NCI-H2107 treated with DMSO at 0.1 percent for 48 hours (cell line): ENCODE results near the gene NUMBL.

Experiments used
- DNase-seq: peaks from one replicate; lab custom pipeline; 2025; ENCODE audit not compliant: unreplicated experiment; lab: John Stamatoyannopoulos, UW

The NUMBL gene

DNA sequence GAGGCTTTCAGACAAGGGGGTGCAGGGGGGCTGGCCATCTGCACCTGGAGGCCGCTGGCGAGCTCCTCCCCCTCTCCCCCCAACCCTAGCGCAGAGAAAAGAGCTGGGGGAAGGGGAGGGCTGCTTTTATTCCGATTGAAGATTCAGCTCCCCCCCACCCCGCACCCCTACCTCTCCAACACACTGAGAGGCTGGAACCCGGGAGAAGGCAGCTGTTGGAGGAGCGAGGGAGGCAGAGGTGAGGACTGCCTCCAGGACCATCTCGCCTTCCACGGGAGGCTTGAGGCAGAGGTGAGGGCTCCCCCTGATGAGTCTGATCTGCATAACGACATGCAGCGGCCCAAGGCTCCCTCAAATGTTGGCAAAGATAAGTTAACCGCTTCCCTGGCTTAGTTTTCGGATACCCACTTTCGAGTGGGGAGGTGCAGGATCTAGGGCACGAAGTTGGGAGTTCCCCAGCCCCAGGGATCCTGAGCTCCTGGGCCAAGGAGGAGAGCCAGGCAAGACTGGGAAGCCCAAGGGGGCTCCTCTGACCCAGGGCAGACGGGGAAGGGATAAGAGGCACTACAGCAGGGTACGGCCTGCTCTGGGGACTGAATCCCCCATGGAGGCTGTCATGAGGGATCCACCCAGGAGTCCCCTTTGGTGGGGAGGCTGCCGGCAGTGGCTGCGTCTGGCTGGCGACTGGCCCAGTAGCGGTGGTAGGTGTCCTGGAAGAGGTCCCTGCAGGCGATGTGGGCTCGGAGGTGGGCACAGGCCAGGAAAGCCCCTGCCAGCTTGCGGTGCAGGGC is 1.2 kb upstream of the NUMBL start:
- peak; percentile 91 for DNase-seq

DNA sequence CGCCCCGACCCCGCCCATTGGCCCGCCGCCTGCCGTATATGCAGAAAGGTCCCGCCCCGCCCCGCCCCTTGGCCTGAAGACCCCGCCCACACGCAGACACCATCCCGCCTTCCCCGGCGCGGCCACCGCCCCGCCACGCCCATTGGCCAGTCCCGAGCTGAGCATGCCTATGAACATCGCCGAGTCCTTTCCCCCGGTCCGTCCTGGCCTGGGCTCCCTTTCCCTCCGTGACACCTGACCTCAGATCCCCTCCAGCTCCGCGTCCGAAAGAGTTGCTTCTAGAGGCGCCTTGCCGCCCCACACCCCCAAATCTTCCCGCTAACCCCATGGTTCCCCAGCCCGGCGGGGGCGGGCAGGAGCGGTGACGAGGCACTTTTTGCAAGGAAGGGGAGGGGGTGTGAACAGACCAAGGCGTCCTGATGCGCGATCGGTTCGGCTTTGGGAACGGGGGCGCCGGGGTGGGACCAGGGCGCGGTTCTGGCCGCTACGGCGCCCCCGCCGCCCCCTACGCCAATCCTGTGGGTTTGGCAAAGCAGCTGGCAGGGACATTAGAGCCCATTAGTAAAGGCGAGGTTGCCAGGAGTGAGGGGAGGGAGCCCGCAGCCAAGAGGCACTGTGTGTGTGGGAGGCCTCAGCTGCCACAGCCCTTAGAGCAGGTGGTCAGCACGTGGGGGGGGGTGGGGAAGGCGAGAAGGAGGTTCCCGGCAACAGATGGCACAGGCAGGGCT is 406 bp upstream of the NUMBL start:
- DNase-seq: peak; percentile 82

DNA sequence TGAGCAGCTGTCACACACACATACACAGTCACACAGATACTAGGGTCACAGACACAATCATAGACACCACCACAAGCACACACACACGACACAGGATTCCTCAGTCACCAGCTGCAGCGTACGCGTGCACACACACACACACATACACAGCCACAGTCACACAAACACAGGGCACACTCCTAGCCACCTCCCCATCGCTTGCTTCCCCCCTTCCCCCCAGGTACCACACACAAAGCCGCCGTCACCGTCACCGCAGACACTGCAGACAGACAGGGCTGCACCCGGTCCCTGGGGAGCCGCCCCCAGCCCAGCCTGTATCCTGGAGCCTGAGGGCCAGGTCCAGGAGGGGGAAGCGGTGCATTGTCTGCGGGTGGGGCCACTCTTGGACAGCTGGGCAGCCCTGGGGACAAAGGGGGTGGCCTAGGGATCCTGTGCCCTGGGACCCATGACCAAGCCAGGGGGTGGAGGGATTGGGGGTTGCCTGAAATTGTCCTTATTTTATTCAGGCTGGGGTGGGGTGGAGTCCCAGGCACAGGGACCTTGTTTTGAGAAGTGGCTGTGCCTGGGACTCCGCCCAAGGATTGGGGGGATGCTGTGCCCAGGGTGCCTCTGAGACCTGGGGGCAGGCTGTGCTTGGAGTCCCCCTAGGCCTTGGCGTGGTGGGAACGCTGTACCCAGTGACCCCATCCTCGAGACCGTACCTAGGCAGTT is 957 bp downstream of the NUMBL start:
- peak; percentile 27 for DNase-seq

DNA sequence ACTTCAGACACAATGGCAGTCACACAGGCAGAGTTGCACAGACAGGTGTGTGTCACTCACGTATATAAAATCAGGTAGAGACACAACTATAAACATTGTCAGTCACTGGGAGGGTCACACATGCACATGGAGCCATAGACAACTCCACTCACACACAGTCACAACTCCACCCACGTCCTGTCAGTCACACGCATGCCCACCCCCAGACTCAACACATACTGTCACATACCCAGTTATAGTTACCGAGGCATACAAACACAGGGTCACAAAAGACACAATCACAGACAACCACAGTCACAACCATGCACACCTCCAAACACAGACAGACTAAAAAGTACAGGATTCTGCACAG is 1.5 kb downstream of the NUMBL start:
- no peak for DNase-seq

DNA sequence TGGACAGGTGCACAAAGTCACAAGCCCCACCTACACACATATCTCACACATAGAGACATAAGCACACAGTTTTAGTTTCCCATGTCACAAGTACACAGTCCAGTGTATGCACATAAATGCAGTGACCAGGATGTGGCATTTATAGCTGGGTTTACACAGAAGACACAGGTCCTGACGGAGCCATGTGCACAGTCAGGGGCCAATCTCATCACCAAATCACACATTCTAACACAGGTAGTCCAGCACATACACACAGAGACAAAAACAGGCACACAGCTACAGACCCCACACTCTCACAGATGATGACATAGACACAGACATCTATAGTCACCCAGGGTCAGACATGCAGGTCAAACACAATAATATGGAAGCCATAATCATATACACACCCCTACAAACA is 2.1 kb downstream of the NUMBL start:
- no peak for DNase-seq

DNA sequence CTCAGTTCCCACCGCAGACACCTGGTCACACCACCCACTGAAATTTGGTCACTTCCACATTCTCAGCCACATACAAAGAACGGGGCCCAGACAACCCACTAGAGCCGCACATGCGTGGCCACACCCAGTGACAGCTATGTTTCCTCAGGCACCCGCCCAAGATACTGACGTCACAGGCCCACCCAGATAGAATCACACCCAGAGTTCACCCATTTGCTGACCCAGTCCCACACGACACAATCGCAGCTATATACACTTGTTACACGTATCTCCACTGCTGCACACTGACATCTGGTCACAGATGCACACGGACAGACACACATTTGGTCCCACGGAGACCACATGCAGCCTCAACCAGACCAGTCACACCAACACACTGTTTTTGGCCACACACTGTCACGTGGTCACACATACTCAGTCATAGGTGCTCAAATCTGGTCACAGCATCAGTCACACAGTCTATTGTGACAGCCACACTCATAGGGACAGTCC is 2.9 kb downstream of the NUMBL start:
- no peak for DNase-seq

DNA sequence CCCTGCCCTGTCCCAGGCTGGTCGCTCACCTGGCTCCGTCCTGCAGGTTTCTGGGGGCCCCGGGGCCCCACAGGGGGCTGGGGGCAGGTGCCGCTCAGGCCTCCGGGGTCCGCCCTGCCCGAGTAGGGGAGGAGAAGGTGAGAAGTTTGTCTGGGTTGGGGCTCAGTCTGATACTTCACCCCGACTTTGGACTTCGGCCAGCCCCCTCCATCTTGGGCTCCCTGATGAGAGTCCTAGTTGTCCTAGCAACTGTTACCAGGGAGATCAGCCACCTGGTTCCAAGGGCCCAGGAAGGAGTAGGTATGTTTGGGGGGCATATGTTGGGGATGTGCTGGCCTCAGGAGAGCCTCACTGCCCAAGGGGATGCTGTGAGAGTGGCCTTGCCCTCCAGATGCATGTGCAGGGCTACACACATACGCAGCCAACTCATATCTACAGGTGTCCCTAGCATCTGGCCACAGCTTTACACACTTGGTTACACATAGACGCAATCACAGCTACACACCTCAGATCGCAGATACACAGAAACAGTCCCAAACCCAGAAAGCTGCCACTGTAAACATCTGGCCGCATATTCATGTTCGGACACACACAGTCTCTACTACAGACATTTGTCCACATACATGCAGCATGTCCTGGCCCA is 3.4 kb downstream of the NUMBL start:
- no peak for DNase-seq

DNA sequence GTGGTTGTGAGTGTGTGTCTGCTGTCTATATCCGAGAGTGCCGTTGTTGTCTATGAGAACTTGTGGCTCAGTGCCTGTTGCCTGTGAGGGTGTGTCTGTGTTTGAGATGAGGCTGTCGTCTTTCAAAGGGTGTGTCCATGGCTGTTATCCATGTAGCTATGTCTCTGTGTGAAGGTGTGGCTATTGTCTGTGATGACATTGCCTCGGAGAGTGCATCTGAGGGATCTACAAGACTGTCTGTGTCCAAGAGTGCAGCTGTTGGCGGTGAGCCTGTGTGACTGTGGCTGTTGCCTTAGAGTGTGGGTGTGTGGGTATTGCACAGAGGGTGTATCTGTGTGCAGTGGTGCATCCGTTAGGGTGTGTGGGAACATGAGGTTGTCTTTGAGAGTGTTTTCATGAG is 4.9 kb downstream of the NUMBL start:
- DNase-seq: no peak

DNA sequence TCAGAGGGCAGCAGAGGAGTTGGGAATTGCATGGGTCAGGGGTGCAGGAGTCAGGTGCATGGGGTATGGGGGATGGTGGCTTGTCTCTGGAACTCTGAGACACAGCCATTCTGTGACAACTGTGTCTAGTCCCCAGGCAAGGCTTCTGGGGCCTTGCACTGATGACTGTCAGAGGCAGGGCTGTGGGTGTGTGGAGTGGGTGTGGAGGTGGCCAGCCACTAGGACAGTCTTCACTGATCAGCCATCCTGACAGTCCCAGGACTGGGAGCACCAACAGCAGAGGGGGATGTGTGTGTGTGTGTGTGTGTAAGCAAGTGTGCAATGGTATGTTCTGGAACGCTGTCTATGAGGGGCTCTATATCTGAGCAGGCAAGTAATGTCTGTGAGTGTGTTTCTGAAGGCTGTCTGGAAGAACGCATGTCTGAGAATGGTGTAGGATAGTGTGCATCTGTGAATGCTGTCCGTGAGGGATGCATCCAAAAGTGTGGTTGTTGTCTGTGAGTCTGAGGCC is 5.4 kb downstream of the NUMBL start:
- no peak for DNase-seq

DNA sequence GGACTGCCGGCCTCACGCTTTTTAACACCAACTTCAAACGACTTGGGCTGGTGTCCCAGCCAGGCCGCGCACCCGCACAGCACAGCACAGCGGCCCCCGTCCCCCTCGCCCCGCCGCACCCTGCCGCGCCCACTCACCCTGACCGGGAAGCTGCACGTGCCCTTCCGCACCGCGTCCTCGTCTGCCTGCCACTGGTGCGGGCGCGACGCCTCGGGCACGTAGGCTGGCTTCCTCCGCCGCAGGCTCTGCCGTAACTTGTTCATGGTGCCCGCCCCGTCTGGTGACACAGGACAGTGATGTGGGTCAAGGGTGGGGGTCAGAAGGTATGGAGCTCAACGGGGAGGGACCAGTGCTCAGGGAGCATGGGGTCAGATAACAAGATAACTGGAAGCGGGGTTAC is 6.2 kb downstream of the NUMBL start:
- no peak for DNase-seq

DNA sequence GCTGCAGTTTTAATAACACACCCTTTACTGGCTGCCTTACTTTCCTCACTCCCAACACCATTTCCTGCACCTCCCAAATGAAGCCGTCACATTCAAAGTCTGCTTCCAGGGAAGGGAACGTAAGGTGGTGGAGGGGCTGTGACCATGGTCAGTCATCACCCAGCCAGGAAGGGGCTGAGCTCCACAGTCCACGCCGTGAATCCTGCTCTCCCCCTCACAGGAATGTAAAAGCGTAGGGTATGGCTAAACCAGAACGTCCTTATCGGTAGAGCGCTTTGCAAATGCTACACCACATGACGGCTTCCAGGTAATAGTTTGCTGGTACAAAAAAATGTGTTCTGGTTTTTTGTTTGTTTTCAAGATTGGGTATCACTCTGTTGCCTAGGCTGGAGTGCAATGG is 7.0 kb downstream of the NUMBL start:
- DNase-seq: no peak

DNA sequence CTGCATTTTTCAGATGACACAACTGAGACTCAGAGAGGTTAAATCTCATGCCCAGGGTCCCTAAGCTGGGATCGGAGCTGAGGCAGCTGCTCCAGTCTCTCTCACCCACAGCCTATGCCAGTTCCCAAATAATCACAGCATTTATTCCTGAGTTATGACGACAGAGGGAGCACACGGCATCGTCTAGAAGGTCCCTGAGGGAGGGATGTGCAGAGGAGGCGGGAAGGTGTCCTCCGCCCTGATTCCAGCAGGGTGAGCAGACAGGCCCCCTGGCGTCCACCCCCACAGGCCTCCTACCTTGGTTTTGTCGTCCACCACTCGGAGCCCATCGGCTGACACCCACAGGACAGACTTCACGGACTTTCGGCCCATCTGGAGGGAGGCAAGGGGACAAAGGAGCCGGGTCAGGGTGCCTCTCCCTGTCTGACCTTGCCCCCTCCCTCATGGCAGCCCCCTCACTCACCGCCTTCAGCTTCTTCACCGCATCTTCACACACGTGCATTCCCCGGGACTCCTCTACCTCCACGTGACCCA is 8.0 kb downstream of the NUMBL start:
- no peak for DNase-seq

DNA sequence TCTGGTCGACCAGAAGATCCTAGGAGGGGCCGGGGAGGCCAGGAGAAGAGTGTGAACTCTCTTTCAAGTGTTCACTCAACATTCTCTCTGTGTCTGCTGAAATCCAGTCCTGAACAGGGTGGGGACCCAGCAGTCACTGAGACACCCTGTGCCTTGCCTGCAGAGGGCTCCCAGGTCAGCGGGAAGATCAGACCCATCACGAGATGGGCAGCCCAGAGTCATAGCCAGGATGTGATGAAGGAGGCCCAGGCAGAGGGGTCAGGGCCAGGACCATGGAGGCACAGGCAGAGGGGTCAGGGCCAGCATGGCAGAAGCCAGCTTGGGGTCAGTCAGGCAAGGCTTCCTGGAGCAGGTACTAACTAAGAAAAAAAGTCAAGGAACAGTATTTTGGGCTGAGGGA is 9.4 kb downstream of the NUMBL start:
- no peak for DNase-seq

DNA sequence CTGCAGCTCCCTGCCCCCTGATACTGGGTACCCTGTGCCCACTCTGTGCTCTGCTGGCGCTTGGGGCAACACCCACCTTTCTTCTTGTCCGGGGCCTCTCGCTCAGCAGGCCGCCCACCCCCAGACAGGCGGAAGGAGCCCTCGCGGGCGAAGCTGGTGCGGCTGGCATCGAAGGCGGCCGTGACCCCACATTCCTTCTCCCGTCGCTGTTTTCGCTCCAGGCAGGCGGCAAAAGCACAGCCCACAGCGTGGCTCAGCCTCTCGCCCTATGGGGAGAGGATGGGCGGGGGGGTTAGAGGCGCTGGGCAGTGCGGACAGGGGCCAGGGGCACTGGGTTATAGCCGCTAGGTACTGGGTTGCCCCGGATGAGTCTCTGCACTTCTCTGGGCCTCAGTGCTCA is 13.3 kb downstream of the NUMBL start:
- DNase-seq: no peak

DNA sequence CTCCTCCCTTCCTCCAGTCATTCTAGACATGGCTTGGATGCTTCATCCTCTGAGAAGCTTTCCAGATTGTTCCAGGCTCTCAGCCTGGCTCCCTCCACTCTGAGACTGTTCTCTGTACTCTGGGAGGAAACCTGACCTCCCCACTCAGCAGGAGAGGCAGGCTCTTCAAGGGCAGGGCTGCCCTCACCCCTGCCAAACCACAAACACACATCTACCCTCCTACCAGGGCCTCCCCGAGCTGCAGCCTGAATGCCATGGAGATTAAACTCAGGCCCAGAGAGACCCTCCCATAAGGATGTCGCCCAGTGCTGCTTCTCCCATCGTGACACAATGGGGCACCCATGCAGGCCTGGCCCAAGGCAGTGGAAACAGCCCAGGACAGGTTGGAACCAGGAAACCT is 16.2 kb downstream of the NUMBL start:
- peak; percentile 63 for DNase-seq

DNA sequence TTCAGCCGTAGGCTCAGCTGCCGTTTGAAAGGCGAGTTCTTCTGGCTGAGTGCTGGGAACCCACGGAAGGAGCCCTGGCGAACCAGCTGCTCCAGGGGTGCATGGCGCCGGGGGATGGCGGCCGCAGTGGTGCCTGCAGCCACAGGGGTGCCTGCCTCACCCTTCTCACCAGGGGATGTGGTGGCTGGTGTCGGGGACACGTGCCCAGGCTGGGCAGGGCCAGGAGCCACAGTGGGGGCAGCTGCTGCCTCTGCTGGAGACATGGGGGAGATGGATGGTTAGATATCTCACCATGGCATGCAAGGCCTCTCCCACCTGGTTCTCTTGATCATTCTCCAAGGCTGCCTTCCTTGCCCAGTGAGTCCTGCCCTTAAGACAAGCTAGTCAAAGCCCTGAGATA is 17.1 kb downstream of the NUMBL start:
- DNase-seq: no peak

DNA sequence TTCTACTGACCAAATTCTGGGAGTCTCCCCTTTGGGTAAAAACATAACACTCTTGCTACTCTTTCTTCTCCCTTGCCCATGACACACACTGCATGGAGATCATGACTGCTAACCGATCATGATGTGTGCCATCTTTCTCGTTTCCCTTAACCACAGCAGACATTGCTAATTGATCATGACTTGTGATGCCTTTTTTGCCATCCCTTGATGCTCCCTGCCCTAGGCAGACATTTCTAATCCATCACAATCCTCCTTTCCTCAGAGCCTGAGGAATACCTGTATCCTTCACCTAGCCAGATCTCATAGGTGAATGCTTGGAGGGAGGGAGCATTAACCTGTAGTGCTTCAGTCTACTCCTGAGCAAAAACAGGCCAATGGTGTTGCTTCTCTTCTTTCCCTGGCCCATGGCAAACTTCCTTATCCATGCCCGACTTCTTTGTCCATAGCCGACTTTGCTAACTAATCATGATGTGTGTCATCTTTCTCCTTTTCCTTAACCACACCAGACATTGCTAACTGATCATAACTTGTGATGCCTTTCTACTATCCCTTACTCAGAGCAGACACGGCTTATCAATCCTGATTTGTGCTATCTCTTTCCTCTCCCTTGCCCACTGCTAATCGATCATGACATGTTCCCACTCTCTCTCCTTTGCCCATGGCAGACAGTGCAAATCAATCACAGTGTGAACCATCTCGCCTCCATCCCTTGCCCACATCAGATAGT is 17.7 kb downstream of the NUMBL start:
- no peak for DNase-seq

DNA sequence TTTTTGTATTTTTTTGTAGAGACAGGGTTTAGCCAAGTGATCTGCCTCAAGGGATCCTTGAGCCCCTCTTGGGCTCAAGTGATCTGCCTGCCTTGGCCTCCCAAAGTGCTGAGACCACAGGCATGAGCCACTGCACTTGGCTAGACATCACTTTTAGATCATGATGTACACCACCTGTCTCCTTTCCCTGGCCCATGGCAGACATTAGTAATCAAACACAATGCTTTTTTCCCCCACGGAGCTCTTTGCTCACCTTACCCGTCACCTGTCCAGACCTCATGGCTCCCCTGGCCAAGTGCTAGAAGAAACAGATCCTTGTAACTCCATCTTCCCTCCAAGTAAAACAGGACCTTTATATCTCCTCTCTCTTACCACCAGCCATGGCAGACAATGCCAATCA is 18.4 kb downstream of the NUMBL start:
- DNase-seq: no peak

DNA sequence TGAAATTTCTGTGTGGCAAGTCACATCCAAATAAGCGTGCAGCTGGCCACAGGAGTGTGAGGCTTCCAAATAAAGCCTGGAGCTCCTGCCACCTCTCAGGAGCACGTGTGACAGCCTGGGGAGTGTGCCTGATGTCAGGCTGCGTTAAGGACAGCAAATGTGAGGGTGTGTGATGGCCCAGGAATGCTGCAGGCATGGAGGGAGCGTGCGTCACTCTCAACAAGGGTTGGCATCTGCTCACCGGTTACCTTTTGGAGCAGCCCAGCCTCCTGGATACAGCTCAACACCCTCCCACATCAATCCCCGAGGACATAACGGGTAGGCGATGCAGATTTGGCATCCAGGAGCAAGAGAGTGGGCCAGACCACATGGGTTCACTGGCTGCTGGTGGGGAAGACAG is 19.0 kb downstream of the NUMBL start:
- no peak for DNase-seq

DNA sequence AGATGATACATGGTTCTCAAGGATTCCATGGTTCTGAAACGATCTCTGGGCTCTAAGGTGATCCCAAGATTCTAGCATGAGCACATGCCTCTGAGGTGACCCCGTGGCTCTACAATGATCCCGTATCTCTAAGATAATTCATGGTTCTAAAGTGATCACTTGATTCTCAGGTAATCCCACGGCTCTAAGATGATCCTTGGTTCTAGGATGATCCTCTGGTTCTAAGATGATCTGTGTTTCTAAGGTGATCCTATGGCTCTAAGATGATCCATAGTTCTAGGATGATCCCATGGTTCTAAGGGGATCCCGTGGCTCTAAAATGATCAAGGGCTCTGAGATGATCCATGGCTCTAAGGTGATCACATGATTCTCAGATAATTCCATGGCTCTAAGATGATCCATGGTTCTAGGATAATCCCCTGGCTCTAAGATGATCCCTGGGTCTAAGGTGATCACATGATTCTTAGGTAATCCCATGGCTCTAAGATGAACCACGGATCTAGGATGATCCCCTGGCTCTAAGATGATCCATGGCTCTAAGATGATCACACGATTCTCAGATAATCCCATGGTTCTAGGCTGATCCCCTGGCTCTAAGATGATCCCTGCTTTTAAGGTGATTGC is 21.3 kb downstream of the NUMBL start:
- no peak for DNase-seq
